OCI-LY3 (cell line): ENCODE results near the gene PPP6R2.

Experiments used
- H2AFZ ChIP-seq: fragments of 200-600, 300-600 bp; shearing (Covaris generic); 2 replicates; pipeline ENCODE4 v1.6.0; 2014; ENCODE audit warnings: antibody characterized with exemption, low read depth, low read length
- H3K27ac ChIP-seq: fragments of 200-600, 300-600 bp; sonication (generic); 2 replicates; pipeline ENCODE4 v1.5.1; 2014; ENCODE audit warnings: mild to moderate bottlenecking, low read length, moderate library complexity, mixed read lengths
- H3K27me3 ChIP-seq: fragments of 200-600, 300-600 bp; sonication (generic); 2 replicates; pipeline ENCODE4 v1.6.1; 2014; ENCODE audit warnings: low read depth, low read length, mixed read lengths
- H3K36me3 ChIP-seq: fragments of 200-600, 300-600 bp; sonication (generic); replicated peaks from 2 replicates; pipeline ENCODE3; 2014; ENCODE audit warnings: low read depth, low read length, mixed read lengths
- H3K4me1 ChIP-seq: fragments of 300-600, 200-600 bp; sonication (generic); 2 replicates; pipeline ENCODE4 v1.6.1; 2014; ENCODE audit warnings: low read length, mixed read lengths
- H3K4me2 ChIP-seq: fragments of 200-600, 300-600 bp; sonication (generic); 2 replicates; pipeline ENCODE4 v1.6.1; 2014; ENCODE audit warnings: low read length, mixed read lengths
- H3K4me3 ChIP-seq: fragments of 300-600, 200-600 bp; sonication (generic); 2 replicates; pipeline ENCODE4 v1.5.1; 2014; ENCODE audit warnings: antibody characterized with exemption, mild to moderate bottlenecking, low read length, moderate library complexity
- H3K79me2 ChIP-seq: fragments of 300-600, 200-600 bp; shearing (Covaris generic); 2 replicates; pipeline ENCODE4 v1.6.1; 2014; ENCODE audit warnings: mild to moderate bottlenecking, low read length, mixed read lengths
- H3K9ac ChIP-seq: fragments of 300-600, 200-600 bp; shearing (Covaris generic); 2 replicates; pipeline ENCODE4 v1.6.0; 2014; ENCODE audit warnings: mild to moderate bottlenecking, low read length, moderate library complexity
- H3K9me3 ChIP-seq: fragments of 200-600, 300-600 bp; shearing (Covaris generic); 2 replicates; pipeline ENCODE4 v1.6.1; 2014; ENCODE audit warnings: low read length, mixed read lengths; ENCODE audit not compliant: insufficient read depth
- H4K20me1 ChIP-seq: fragments of 200-600, 300-600 bp; sonication (generic); 2 replicates; pipeline ENCODE4 v1.6.1; 2016; ENCODE audit warnings: low read length, mixed read lengths; ENCODE audit not compliant: insufficient read depth
- EZH2phosphoT487 ChIP-seq: fragments of 200-600 bp; shearing (Covaris generic); IDR thresholded peaks from 2 replicates; pipeline ENCODE4 v1.6.1; 2018; ENCODE audit warnings: antibody characterized with exemption, mixed run types, low read depth
- TF ChIP-seq, protein P1 (sequence below): fragments of 200-600, 300-600 bp; sonication (generic); IDR thresholded peaks from 2 replicates; pipeline ENCODE4 v1.5.1; 2014; ENCODE audit warnings: antibody characterized with exemption, low read length, low read depth

PPP6R2 gene

DNA sequence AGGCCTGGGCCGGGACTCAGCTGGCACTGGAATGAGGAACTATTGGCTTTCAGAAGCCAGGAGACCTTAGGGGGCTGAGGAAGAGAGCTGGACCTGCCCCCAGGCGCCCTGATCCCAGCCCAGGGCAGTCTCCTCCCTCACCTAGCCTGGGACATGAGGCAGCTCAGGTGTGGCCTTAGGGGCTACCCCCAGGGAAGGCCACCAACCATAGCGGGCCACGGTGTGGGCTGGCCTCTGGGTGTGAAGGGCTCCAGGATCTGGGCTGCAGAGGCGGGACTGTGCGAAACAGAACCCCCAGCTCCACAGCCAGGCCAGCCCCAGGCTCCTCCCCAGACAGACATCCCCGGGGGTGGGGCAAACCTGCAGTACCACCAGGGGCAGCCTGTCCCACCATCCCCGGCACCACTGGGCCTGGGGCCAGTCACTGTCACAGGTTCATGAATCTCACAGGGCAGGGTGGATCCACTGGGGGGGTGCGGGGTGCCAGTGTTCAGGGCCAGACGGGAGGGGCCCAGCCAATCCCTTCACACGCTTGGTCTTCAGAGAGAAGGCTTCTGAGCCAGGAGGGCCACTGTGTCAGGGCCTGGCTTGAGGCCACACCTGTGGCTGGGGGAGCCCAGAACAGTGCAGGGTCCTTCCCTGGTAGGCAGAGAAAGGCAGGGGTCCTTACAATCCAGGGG is 39.1 kb upstream of the PPP6R2 start:
- Histone ChIP-seq H3K36me3 (no peaks in the 10 kb centered on the region), H3K4me3 (peak overlapping the region; percentile 68), H2AFZ (no peak overlapping the region), H3K27me3 (no peaks in the 10 kb centered on the region), H3K4me2 (peak overlapping the region; percentile 90), H3K27ac (peak overlapping the region; percentile 92), H3K9me3 (no peaks in the 10 kb centered on the region), H3K79me2 (peaks cover 73% of the 10 kb centered on the region), H3K4me1 (peaks cover 43% of the 10 kb centered on the region), H4K20me1 (peaks cover 33% of the 10 kb centered on the region), H3K9ac (peak overlapping the region; percentile 71)
- TF ChIP-seq, protein P1, sequence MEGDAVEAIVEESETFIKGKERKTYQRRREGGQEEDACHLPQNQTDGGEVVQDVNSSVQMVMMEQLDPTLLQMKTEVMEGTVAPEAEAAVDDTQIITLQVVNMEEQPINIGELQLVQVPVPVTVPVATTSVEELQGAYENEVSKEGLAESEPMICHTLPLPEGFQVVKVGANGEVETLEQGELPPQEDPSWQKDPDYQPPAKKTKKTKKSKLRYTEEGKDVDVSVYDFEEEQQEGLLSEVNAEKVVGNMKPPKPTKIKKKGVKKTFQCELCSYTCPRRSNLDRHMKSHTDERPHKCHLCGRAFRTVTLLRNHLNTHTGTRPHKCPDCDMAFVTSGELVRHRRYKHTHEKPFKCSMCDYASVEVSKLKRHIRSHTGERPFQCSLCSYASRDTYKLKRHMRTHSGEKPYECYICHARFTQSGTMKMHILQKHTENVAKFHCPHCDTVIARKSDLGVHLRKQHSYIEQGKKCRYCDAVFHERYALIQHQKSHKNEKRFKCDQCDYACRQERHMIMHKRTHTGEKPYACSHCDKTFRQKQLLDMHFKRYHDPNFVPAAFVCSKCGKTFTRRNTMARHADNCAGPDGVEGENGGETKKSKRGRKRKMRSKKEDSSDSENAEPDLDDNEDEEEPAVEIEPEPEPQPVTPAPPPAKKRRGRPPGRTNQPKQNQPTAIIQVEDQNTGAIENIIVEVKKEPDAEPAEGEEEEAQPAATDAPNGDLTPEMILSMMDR, result no peak
- no peak for TF ChIP-seq EZH2phosphoT487

DNA sequence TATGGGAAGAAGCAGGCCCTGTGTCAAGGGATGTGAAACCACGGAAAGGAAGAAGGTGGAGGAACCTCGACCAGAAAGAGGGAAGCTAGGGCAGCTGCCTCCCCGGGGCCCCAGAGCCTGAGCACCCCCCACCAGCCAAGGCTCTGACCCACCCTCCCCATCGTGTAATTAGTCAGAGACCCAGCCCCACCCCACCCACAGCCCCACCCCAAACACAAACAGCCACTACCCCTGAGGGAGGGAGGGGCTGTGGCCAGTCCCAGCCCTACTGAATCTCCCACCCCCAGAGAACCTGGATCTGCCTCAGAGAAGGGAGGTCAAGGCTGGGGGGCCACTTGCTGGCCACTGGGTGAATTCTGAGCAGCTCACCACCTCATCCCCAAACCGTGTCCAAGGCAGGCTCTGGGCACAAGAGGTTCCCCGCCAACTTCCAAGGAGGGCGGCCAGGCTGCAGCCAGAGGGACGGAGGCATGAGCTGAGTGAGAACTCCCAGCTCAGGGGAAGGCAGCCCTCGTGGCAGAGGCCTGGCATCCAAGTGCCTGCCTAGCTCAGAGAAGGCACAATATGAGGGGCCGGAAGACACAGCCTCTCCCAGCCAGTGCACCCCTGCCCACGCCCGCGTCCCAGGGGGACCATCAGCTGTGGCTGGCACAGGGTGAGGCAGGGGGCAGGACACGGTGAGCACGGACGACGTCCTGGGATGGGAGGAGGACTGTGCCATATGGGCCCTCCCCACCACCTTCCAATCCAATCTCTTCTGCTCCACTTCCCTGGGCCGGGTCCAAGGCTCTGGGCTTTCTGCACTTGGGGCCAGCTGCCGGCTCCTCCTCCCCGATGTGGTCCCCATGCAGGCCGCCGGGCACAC is 38.4 kb upstream of the PPP6R2 start:
- peak overlapping the region; percentile 95 for H3K9ac ChIP-seq
- H2AFZ ChIP-seq, result no peak overlapping the region
- H3K27me3 ChIP-seq, result no peaks in the 10 kb centered on the region
- TF ChIP-seq EZH2phosphoT487, result no peak
- TF ChIP-seq, protein P1, result no peak
- peaks cover 71% of the 10 kb centered on the region for H3K79me2 ChIP-seq
- peak overlapping the region; percentile 86 for H3K4me3 ChIP-seq
- peaks cover 32% of the 10 kb centered on the region for H4K20me1 ChIP-seq
- no peaks in the 10 kb centered on the region for H3K36me3 ChIP-seq
- peak overlapping the region; percentile 92 for H3K27ac ChIP-seq
- peak overlapping the region; percentile 90 for H3K4me2 ChIP-seq
- no peaks in the 10 kb centered on the region for H3K9me3 ChIP-seq
- H3K4me1 ChIP-seq, result peaks cover 43% of the 10 kb centered on the region

DNA sequence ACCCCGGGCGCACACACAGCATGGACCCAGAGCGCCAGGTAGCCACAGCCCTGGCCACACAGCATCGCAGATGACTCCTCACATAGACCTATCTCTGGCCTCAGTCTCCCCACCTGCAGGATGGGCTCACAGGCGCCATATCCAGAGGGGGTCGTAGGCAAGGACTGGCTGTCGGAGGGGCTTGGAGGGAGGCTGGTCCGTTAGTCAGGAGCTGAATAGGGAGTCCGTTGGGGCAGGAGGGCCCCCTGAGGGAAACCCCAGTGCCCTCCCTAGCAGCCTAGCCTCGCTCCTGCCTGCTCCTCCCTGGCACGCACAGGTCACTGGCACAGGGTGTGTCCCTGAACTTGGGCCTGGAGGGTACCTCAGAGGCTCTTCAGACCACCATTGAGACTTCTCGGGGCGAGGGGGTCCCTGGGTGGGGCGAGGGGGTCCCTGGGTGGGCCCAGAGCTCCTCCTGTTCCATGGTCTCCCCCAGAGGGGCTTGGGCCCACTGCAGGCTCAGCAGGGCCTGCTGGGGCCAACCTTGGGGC is 37.7 kb upstream of the PPP6R2 start:
- peaks cover 43% of the 10 kb centered on the region for H3K4me1 ChIP-seq
- H3K36me3 ChIP-seq, result no peaks in the 10 kb centered on the region
- H3K9me3 ChIP-seq, result no peaks in the 10 kb centered on the region
- H3K9ac ChIP-seq, result peak overlapping the region; percentile 95
- H3K27ac ChIP-seq, result peak overlapping the region; percentile 92
- H4K20me1 ChIP-seq, result peaks cover 32% of the 10 kb centered on the region
- peak overlapping the region; percentile 90 for H3K4me2 ChIP-seq
- no peak overlapping the region for H2AFZ ChIP-seq
- peaks cover 65% of the 10 kb centered on the region for H3K79me2 ChIP-seq
- H3K27me3 ChIP-seq, result no peaks in the 10 kb centered on the region
- H3K4me3 ChIP-seq, result peak overlapping the region; percentile 86
- no peak for TF ChIP-seq EZH2phosphoT487
- TF ChIP-seq, protein P1, result no peak

DNA sequence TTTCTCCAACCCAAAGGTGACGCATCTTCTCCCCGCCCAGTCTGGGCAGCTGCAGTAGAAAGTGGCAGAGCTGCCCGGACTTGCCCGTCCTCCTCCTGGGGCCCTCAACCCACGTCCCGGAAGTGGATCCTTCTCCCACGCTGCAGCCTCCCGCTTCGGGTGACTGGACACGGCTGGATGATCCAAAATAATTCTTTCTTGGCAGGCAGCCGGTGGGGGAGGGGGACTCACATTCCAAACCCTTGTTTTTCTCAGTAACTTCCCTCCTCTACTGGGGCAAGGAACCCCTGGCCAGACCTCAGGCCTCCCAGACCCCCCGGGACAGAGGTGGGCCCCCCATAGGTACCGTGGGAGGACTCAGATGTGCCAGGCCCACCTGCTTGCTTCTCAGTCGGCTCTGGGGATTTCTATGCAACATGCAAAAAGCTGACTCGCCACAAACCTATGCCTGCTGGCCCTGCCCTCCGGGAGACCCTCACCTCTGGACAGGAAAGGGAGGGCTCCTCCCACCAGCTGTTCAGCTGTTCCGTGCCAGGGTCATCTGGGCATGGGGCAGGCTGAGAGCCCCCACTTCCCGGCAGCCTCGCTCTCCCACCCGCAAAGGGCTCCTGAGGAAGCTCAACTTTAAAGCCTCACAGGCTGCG is 37.1 kb upstream of the PPP6R2 start:
- peaks cover 60% of the 10 kb centered on the region for H3K79me2 ChIP-seq
- H3K27ac ChIP-seq, result peak overlapping the region; percentile 92
- TF ChIP-seq, protein P1, result no peak
- no peak for TF ChIP-seq EZH2phosphoT487
- peak overlapping the region; percentile 90 for H3K4me2 ChIP-seq
- no peaks in the 10 kb centered on the region for H3K27me3 ChIP-seq
- H3K9me3 ChIP-seq, result no peaks in the 10 kb centered on the region
- H3K4me3 ChIP-seq, result peak overlapping the region; percentile 86
- H4K20me1 ChIP-seq, result peaks cover 27% of the 10 kb centered on the region
- no peak overlapping the region for H2AFZ ChIP-seq
- H3K9ac ChIP-seq, result peak overlapping the region; percentile 95
- H3K36me3 ChIP-seq, result no peaks in the 10 kb centered on the region
- peaks cover 43% of the 10 kb centered on the region for H3K4me1 ChIP-seq
